T-cell (primary cell): ENCODE measurements around the gene NACA2. TPM values are rescaled to one million over a fixed set of nuclear protein-coding genes. Genes with fewer than 3 reads are reported as not detected.
"Not testable (repeated sequence)": the region's sequence is repeated elsewhere in the genome, so short reads cannot be mapped to it uniquely, and the experiment has no call there.

Experiments
- ATAC-seq, 4 experiments: fragments of 200-7000 bp in 3 of 4; fragments of 150-1000 bp in 1 of 4; cut with Tn5 transposase; replicated peaks in 1 of 4; 1 replicate in 3 of 4; 2 replicates in 1 of 4; pipeline ENCODE4 v1.10.0; 2021; ENCODE audit warnings: moderate library complexity in 3 of 4, mild to moderate bottlenecking in 2 of 4, moderate number of reproducible peaks in 1 of 4
- CTCF ChIA-PET, 2 donors: fragments of 300-600 bp; sonication (Branson Sonifier 250); formaldehyde crosslinking; loops; one replicate each; lab custom pipeline; 2022; ENCODE audit warnings: antibody characterized with exemption in 2 of 2; lab: Charles Lee
- POLR2A ChIA-PET, 2 donors: fragments of 300-600 bp; sonication (Branson Sonifier 250); formaldehyde crosslinking; loops; one replicate each; lab custom pipeline; 2022; ENCODE audit warnings: antibody characterized with exemption in 2 of 2; lab: Charles Lee
- DNase-seq, 35 experiments: peaks; one replicate each; pipeline versions ENCODE4 v3.0.0 to v3.0.0-alpha.2; 2013 to 2023
- H3K27ac ChIP-seq: one replicate; pipeline ENCODE4 v1.5.1; 2013; ENCODE audit warnings: low read length
- H3K27me3 ChIP-seq, 2 experiments: replicated peaks in 1 of 2; 1 replicate in 1 of 2; 2 replicates in 1 of 2; pipeline versions ENCODE4 v1.6.1 to v1.7.0; 2013; ENCODE audit warnings: low read length in 1 of 2, mixed read lengths in 1 of 2; ENCODE audit not compliant: control insufficient read depth in 2 of 2, insufficient read depth in 2 of 2; ENCODE audit errors: extremely low read depth in 1 of 2
- H3K36me3 ChIP-seq, 2 donors: 1 replicate in 1 of 2; 2 replicates in 1 of 2; pipeline versions ENCODE4 v1.6.1 to v1.7.0; 2013; ENCODE audit warnings: low read length in 1 of 2; ENCODE audit not compliant: control insufficient read depth in 2 of 2, insufficient read depth in 1 of 2; ENCODE audit errors: extremely low read depth in 1 of 2
- H3K4me1 ChIP-seq, 2 experiments: 1 replicate in 1 of 2; 2 replicates in 1 of 2; pipeline versions ENCODE4 v1.6.1 to v1.7.0; 2013; ENCODE audit warnings: low read length in 2 of 2, mixed read lengths in 1 of 2; ENCODE audit not compliant: insufficient read depth in 2 of 2, control insufficient read depth in 1 of 2; ENCODE audit errors: extremely low read depth in 1 of 2
- H3K4me3 ChIP-seq, 2 donors: 1 replicate in 1 of 2; 2 replicates in 1 of 2; pipeline versions ENCODE4 v1.5.1 to v1.7.0; 2013; ENCODE audit warnings: mild to moderate bottlenecking in 2 of 2, low read length in 1 of 2, moderate library complexity in 1 of 2; ENCODE audit not compliant: control insufficient read depth in 1 of 2; ENCODE audit errors: extremely low read depth in 1 of 2
- H3K9me3 ChIP-seq: 2 replicates; pipeline ENCODE4 v1.7.0; 2013
- H3K27ac Mint-ChIP-seq, 2 donors: one replicate each; pipeline ENCODE4 v1.8.0; 2020 to 2021; ENCODE audit warnings: mild to moderate bottlenecking in 2 of 2, mixed read lengths in 2 of 2
- H3K27me3 Mint-ChIP-seq, 2 donors: one replicate each; pipeline ENCODE4 v1.8.0; 2021 to 2022; ENCODE audit warnings: mixed read lengths in 2 of 2
- H3K36me3 Mint-ChIP-seq: one replicate; pipeline ENCODE4 v1.8.0; 2021; ENCODE audit warnings: mixed read lengths
- H3K4me1 Mint-ChIP-seq, 3 donors: one replicate each; pipeline ENCODE4 v1.8.0; 2020 to 2022; ENCODE audit warnings: mixed read lengths in 3 of 3, mild to moderate bottlenecking in 1 of 3
- H3K4me3 Mint-ChIP-seq, 3 donors: one replicate each; pipeline ENCODE4 v1.8.0; 2020 to 2022; ENCODE audit warnings: mild to moderate bottlenecking in 3 of 3, mixed read lengths in 3 of 3, moderate library complexity in 3 of 3
- H3K9me3 Mint-ChIP-seq, 3 donors: one replicate each; pipeline ENCODE4 v1.8.0; 2020 to 2022; ENCODE audit warnings: mixed read lengths in 3 of 3
- WGBS: methylation state at CpG from one replicate; pipeline ENCODE4 v1.1.5; 2013; ENCODE audit warnings: missing lambda C conversion rate; ENCODE audit not compliant: insufficient coverage; 5-methylcytosine and 5-hydroxymethylcytosine counted together
- total RNA-seq, 35 experiments: library from RNA in 6 of 35; stranded (reverse) in 6 of 35; fragments of 120-200 nt in 1 of 35; gene quantifications; one replicate each; pipeline versions ENCODE4 v1.2.1 to v1.2.4 and lab custom pipeline; 2013 to 2026

The NACA2 gene
- total RNA-seq, 5 donors from 2014 or later (not counting 1 experiment from before 2014, with no cell fraction given), result not detected

- H3K4me3 Mint-ChIP-seq, result no peak overlapping the region
- 71% methylated on average over 1 of the region's 10 CpGs for WGBS
- H3K27ac Mint-ChIP-seq, result no peak overlapping the region
- no peaks in the 10 kb centered on the region for H3K9me3 Mint-ChIP-seq
- peaks cover 35 to 46% of the 10 kb centered on the region in 2 donors for H3K27me3 Mint-ChIP-seq
- peaks cover 0 to 7% (median 5%) of the 10 kb centered on the region in 3 donors for H3K4me1 Mint-ChIP-seq
- H3K36me3 Mint-ChIP-seq, result no peaks in the 10 kb centered on the region
- no peaks in the 10 kb centered on the region for H3K36me3 ChIP-seq
- CTCF ChIA-PET, result interaction anchor here in 1 of 2 donors (0.5 kb wide), 1 partner anchor 165 kb away, joined by 5 read pairs; no protein-coding TSS in a partner anchor
- peaks cover 2 to 4% of the 10 kb centered on the region in 2 experiments for H3K27me3 ChIP-seq
- H3K9me3 ChIP-seq, result no peaks in the 10 kb centered on the region
- ATAC-seq, result no peak
- no peak overlapping the region for H3K4me3 ChIP-seq
- DNase-seq, result no peak
- POLR2A ChIA-PET, result no interaction called here
- H3K27ac ChIP-seq, result no peak overlapping the region
- H3K4me1 ChIP-seq, result no peaks in the 10 kb centered on the region
These were observed 34.5 kb downstream of the NACA2 start for GRCh38 chr17:61556224-61557188.

- Mint-ChIP-seq H3K4me1 (peaks cover 0 to 7% (median 5%) of the 10 kb centered on the region in 3 donors), H3K4me3 (no peak overlapping the region), H3K27ac (no peak overlapping the region), H3K27me3 (peaks cover 36 to 51% of the 10 kb centered on the region in 2 donors), H3K9me3 (no peaks in the 10 kb centered on the region), H3K36me3 (no peaks in the 10 kb centered on the region)
- Histone ChIP-seq H3K27me3 (peaks cover 5 to 8% of the 10 kb centered on the region in 2 experiments), H3K4me1 (no peaks in the 10 kb centered on the region), H3K4me3 (no peak overlapping the region), H3K27ac (no peak overlapping the region), H3K36me3 (no peaks in the 10 kb centered on the region), H3K9me3 (no peaks in the 10 kb centered on the region)
- DNase-seq, result no peak
- ATAC-seq, result no peak
- no CpG with 5 or more reads among the region's 7 CpGs for whole genome bisulfite sequencing
- CTCF ChIA-PET, result no interaction called here
- POLR2A ChIA-PET, result no interaction called here
These were observed 35.9 kb downstream of the NACA2 start for GRCh38 chr17:61555127-61555566.

- no peaks in the 10 kb centered on the region for H3K36me3 Mint-ChIP-seq
- no peaks in the 10 kb centered on the region for H3K4me1 ChIP-seq
- H3K36me3 ChIP-seq, result no peaks in the 10 kb centered on the region
- no peak overlapping the region for H3K4me3 ChIP-seq
- no peaks in the 10 kb centered on the region for H3K9me3 Mint-ChIP-seq
- no peaks in the 10 kb centered on the region for H3K9me3 ChIP-seq
- WGBS, result no CpG with 5 or more reads among the region's 3 CpGs
- no peak for DNase-seq
- peaks cover 0 to 7% (median 5%) of the 10 kb centered on the region in 3 donors for H3K4me1 Mint-ChIP-seq
- H3K27ac Mint-ChIP-seq, result no peak overlapping the region
- ChIA-PET CTCF (no interaction called here), POLR2A (no interaction called here)
- ATAC-seq, result no peak
- no peak overlapping the region for H3K4me3 Mint-ChIP-seq
- H3K27me3 Mint-ChIP-seq, result peaks cover 38 to 52% of the 10 kb centered on the region in 2 donors
- H3K27ac ChIP-seq, result no peak overlapping the region
- H3K27me3 ChIP-seq, result peaks cover 3 to 10% of the 10 kb centered on the region in 2 experiments
These were observed 36.8 kb downstream of the NACA2 start for GRCh38 chr17:61554209-61554608.

- H3K4me3 Mint-ChIP-seq, H3K9me3 Mint-ChIP-seq, POLR2A ChIA-PET, H3K36me3 Mint-ChIP-seq, H3K4me1 ChIP-seq, H3K27me3 ChIP-seq, H3K27ac ChIP-seq, H3K4me3 ChIP-seq, DNase-seq, H3K9me3 ChIP-seq, ATAC-seq, H3K27ac Mint-ChIP-seq, H3K36me3 ChIP-seq, H3K4me1 Mint-ChIP-seq, CTCF ChIA-PET: not testable (repeated sequence)
- H3K27me3 Mint-ChIP-seq, result peaks cover 35 to 50% of the 10 kb centered on the region in 2 donors
- WGBS, result 88% methylated on average over 11 of the region's 11 CpGs
These were observed 38.5 kb downstream of the NACA2 start for GRCh38 chr17:61552560-61552959.

GRCh38 chr17:61551255-61551742 is 39.7 kb downstream of the NACA2 start:
- H3K36me3 Mint-ChIP-seq, result no peaks in the 10 kb centered on the region
- H3K4me1 Mint-ChIP-seq, result peaks cover 0 to 7% (median 5%) of the 10 kb centered on the region in 3 donors
- H3K4me3 Mint-ChIP-seq, result no peak overlapping the region
- no peaks in the 10 kb centered on the region for H3K36me3 ChIP-seq
- ATAC-seq (no peak), DNase-seq (peak in 1 of 35 experiments; percentile 23)
- no peak overlapping the region for H3K4me3 ChIP-seq
- POLR2A ChIA-PET, result no interaction called here
- peaks cover 0 to 2% (median 0%) of the 10 kb centered on the region in 3 donors for H3K9me3 Mint-ChIP-seq
- CTCF ChIA-PET, result interaction anchor here (1.1 to 1.2 kb wide), 2 partner anchors 13 to 139 kb away, joined by 3 to 5 read pairs; no protein-coding TSS in a partner anchor
- H3K27me3 ChIP-seq, result peaks cover 3 to 11% of the 10 kb centered on the region in 2 experiments
- H3K4me1 ChIP-seq, result no peaks in the 10 kb centered on the region
- WGBS, result 0% methylated on average over 1 of the region's 6 CpGs
- H3K27me3 Mint-ChIP-seq, result peaks cover 35 to 50% of the 10 kb centered on the region in 2 donors
- no peaks in the 10 kb centered on the region for H3K9me3 ChIP-seq
- H3K27ac ChIP-seq, result no peak overlapping the region
- no peak overlapping the region for H3K27ac Mint-ChIP-seq

- CTCF ChIA-PET, result no interaction called here
- H3K36me3 ChIP-seq, result no peaks in the 10 kb centered on the region
These were observed 43.9 kb downstream of the NACA2 start for GRCh38 chr17:61547113-61547512.

More at GRCh38 chr17:61547113-61547512, 43.9 kb downstream of the NACA2 start:
- Mint-ChIP-seq H3K36me3 (no peaks in the 10 kb centered on the region), H3K27ac (no peak overlapping the region), H3K4me1 (no peaks in the 10 kb centered on the region), H3K4me3 (no peak overlapping the region), H3K9me3 (peaks cover 0 to 12% (median 4%) of the 10 kb centered on the region in 3 donors), H3K27me3 (peaks cover 37 to 40% of the 10 kb centered on the region in 2 donors)
- DNase-seq (no peak), ATAC-seq (no peak)
- POLR2A ChIA-PET, result no interaction called here
- no peak overlapping the region for H3K4me3 ChIP-seq
- H3K27me3 ChIP-seq, result peaks cover 3 to 8% of the 10 kb centered on the region in 2 experiments
- H3K9me3 ChIP-seq, result peaks cover 3% of the 10 kb centered on the region
- no peak overlapping the region for H3K27ac ChIP-seq
- no peaks in the 10 kb centered on the region for H3K4me1 ChIP-seq
